MCF 10A (cell line): ENCODE measurements around the gene MEF2B. TPM values are rescaled to one million over a fixed set of nuclear protein-coding genes. Genes with fewer than 3 reads are reported as not detected.

Experiments used
- BruUV-seq: library from RNA; stranded (reverse); fragments of 400-500 nt; replicated peaks from 2 replicates; lab custom pipeline; 2021; lab: Mats Ljungman, UMichigan
- CTCF ChIA-PET: fragments of 300-600 bp; sonication (Branson Sonifier 250); formaldehyde crosslinking; extraction: SDS; loops from one replicate; lab custom pipeline; 2021; ENCODE audit warnings: antibody characterized with exemption, inconsistent platforms; lab: Yijun Ruan, JAX
- POLR2A ChIA-PET: fragments of 300-600, 350-650 bp; sonication (Branson Sonifier 250); formaldehyde crosslinking; extraction: SDS; loops from one replicate; lab custom pipeline; 2020; ENCODE audit warnings: antibody characterized with exemption, inconsistent platforms; lab: Yijun Ruan, JAX
- DNase-seq: peaks from one replicate; pipeline ENCODE4 v3.0.0-alpha.2; 2018; ENCODE audit not compliant: unreplicated experiment
- H3K27ac Mint-ChIP-seq: one replicate; pipeline ENCODE4 v1.8.0; 2022; ENCODE audit warnings: mild to moderate bottlenecking, low read depth, mixed read lengths; ENCODE audit not compliant: unreplicated experiment
- H3K27me3 Mint-ChIP-seq: one replicate; pipeline ENCODE4 v1.8.0; 2022; ENCODE audit warnings: mixed read lengths; ENCODE audit not compliant: insufficient read depth, unreplicated experiment
- H3K36me3 Mint-ChIP-seq: one replicate; pipeline ENCODE4 v1.8.0; 2022; ENCODE audit warnings: mild to moderate bottlenecking, moderate library complexity, mixed read lengths; ENCODE audit not compliant: insufficient read depth, unreplicated experiment
- H3K4me1 Mint-ChIP-seq: one replicate; pipeline ENCODE4 v1.8.0; 2022; ENCODE audit warnings: mixed read lengths; ENCODE audit not compliant: insufficient read depth, unreplicated experiment
- H3K4me3 Mint-ChIP-seq: one replicate; pipeline ENCODE4 v1.8.0; 2022; ENCODE audit warnings: mild to moderate bottlenecking, moderate library complexity, mixed read lengths; ENCODE audit not compliant: unreplicated experiment
- H3K9me3 Mint-ChIP-seq: one replicate; pipeline ENCODE4 v1.8.0; 2022; ENCODE audit warnings: mixed read lengths; ENCODE audit not compliant: unreplicated experiment
- CTCF ChIP-seq: fragments of 200-600 bp; IDR thresholded peaks from one replicate; pipeline ENCODE4 v1.8.0; 2022; ENCODE audit warnings: antibody characterized with exemption, mild to moderate bottlenecking; ENCODE audit not compliant: unreplicated experiment
- intact Hi-C: fragments of 100-400 bp; cut with micrococcal nuclease; formaldehyde crosslinking; loops from 2 replicates; pipeline ENCODE4 v1.14.1; 2022
- total RNA-seq: library from RNA; stranded (reverse); gene quantifications from 2 replicates; pipeline ENCODE4 v1.2.3, GENCODE V29; 2022

MEF2B gene
- total RNA-seq, 1 experiment from 2014 or later, result 1.4 TPM

- H3K27ac Mint-ChIP-seq, result peak overlapping the region; percentile 47
- H3K4me3 Mint-ChIP-seq, result peak overlapping the region; percentile 94
- POLR2A ChIA-PET, result interaction anchor here (1.2 to 4.5 kb wide), 2 partner anchors 9 to 94 kb away, joined by 3 to 64 read pairs; partner anchors contain the start of gene NR2C2AP
- CTCF ChIA-PET, result interaction anchor here (0.5 to 1.9 kb wide), 2 partner anchors 9 to 868 kb away, joined by 3 to 6 read pairs; partner anchors contain the start of gene NR2C2AP
- no peaks in the 10 kb centered on the region for H3K27me3 Mint-ChIP-seq
- no peak for TF ChIP-seq CTCF
- TSS peak; percentile 32 for BruUV-seq
- no peak for DNase-seq
- H3K4me1 Mint-ChIP-seq, result peaks cover 13% of the 10 kb centered on the region
- peaks cover 37% of the 10 kb centered on the region for H3K36me3 Mint-ChIP-seq
- intact Hi-C loops, result no loop called here
- H3K9me3 Mint-ChIP-seq, result no peaks in the 10 kb centered on the region
Measured at GRCh38 chr19:19193926-19194325, 23.9 kb upstream of the MEF2B start.

- Mint-ChIP-seq H3K27me3 (no peaks in the 10 kb centered on the region), H3K36me3 (peaks cover 28% of the 10 kb centered on the region), H3K27ac (peak overlapping the region; percentile 99), H3K4me3 (peak overlapping the region; percentile 94), H3K9me3 (no peaks in the 10 kb centered on the region), H3K4me1 (peaks cover 13% of the 10 kb centered on the region)
- DNase-seq, result no peak
- ChIA-PET POLR2A (interaction anchor here (0.9 to 4.5 kb wide), 3 partner anchors 10 to 226 kb away, joined by 3 to 64 read pairs (median 3); partner anchors contain the start of genes GATAD2A and NR2C2AP), CTCF (interaction anchor here (0.5 to 1.8 kb wide), 2 partner anchors 10 to 169 kb away, joined by 4 read pairs; partner anchors contain the start of gene NR2C2AP)
- TSS peak; percentile 59 for BruUV-seq
- intact Hi-C loops, result no loop called here
- no peak for TF ChIP-seq CTCF
Measured at GRCh38 chr19:19192910-19193423, 22.9 kb upstream of the MEF2B start.

GRCh38 chr19:19192078-19192882 is 22.2 kb upstream of the MEF2B start, which contains the start of the genes BORCS8 and RFXANK:
Gene BORCS8, minus strand, starts transcription at chr19:19192152. Its CDS starts 35 bp downstream, at chr19:19192117.
Gene RFXANK, plus strand, starts transcription at chr19:19192258. Its CDS starts 1,689 bp downstream, at chr19:19193947.
- H3K9me3 Mint-ChIP-seq, result no peaks in the 10 kb centered on the region
- intact Hi-C loops, result no loop called here
- H3K27ac Mint-ChIP-seq, result peak within 1 kb of the TSS; percentile 99
- DNase-seq, result peak; percentile 100
- no peaks in the 10 kb centered on the region for H3K27me3 Mint-ChIP-seq
- peak within 1 kb of the TSS; percentile 94 for H3K4me3 Mint-ChIP-seq
- ChIA-PET POLR2A (interaction anchor here (0.6 to 4.5 kb wide), 8 partner anchors 10 to 319 kb away, joined by 3 to 64 read pairs (median 3); partner anchors contain the start of genes GATAD2A and NR2C2AP), CTCF (interaction anchor here (0.5 to 1.8 kb wide), 3 partner anchors 11 to 170 kb away, joined by 4 read pairs; partner anchors contain the start of gene NR2C2AP)
- peaks cover 21% of the 10 kb centered on the region for H3K36me3 Mint-ChIP-seq
- H3K4me1 Mint-ChIP-seq, result peaks cover 13% of the 10 kb centered on the region
- BruUV-seq, result no TSS peak
- no peak for TF ChIP-seq CTCF

GRCh38 chr19:19191768-19192077 is 21.7 kb upstream of the MEF2B start:
- TSS peak; percentile 41 for BruUV-seq
- intact Hi-C loops, result no loop called here
- no peaks in the 10 kb centered on the region for H3K9me3 Mint-ChIP-seq
- peak overlapping the region; percentile 94 for H3K4me3 Mint-ChIP-seq
- H3K27ac Mint-ChIP-seq, result peak overlapping the region; percentile 99
- no peak for DNase-seq
- CTCF ChIA-PET, result interaction anchor here (1.0 to 1.8 kb wide), 3 partner anchors 11 to 35 kb away, joined by 3 to 4 read pairs (median 4); partner anchors contain the start of gene NR2C2AP
- no peaks in the 10 kb centered on the region for H3K27me3 Mint-ChIP-seq
- peaks cover 13% of the 10 kb centered on the region for H3K4me1 Mint-ChIP-seq
- H3K36me3 Mint-ChIP-seq, result peaks cover 21% of the 10 kb centered on the region
- POLR2A ChIA-PET, result interaction anchor here (0.6 to 4.5 kb wide), 7 partner anchors 11 to 319 kb away, joined by 3 to 64 read pairs (median 3); partner anchors contain the start of gene NR2C2AP
- no peak for TF ChIP-seq CTCF
